Caco-2 (cell line): Measurements from ENCODE around the gene MRPL36. TPM values are rescaled to one million over a fixed set of nuclear protein-coding genes. Genes with fewer than 3 reads are reported as not detected.

Experiments
- BruUV-seq: library from RNA; stranded (reverse); fragments of 400-500 nt; replicated peaks from 2 replicates; lab custom pipeline; 2021; lab: Mats Ljungman, UMichigan
- CTCF ChIA-PET: fragments of 300-600 bp; sonication (Branson Sonifier 250); formaldehyde crosslinking; loops from one replicate; lab custom pipeline; 2022; ENCODE audit warnings: antibody characterized with exemption; lab: Charles Lee
- POLR2A ChIA-PET: fragments of 300-600 bp; sonication (Branson Sonifier 250); formaldehyde crosslinking; loops from one replicate; lab custom pipeline; 2022; ENCODE audit warnings: antibody characterized with exemption; lab: Charles Lee
- DNase-seq, 2 experiments: peaks; one replicate each; pipeline versions ENCODE4 v3.0.0 to v3.0.0-alpha.2; 2020 to 2022
- H3K27me3 ChIP-seq: replicated peaks from 2 replicates; pipeline ENCODE4 v1.6.0; 2011; ENCODE audit warnings: low read length; ENCODE audit not compliant: control insufficient read depth, insufficient read depth
- H3K36me3 ChIP-seq: 2 replicates; pipeline ENCODE4 v1.5.1; 2011; ENCODE audit warnings: low read length; ENCODE audit not compliant: control insufficient read depth, insufficient read depth
- H3K4me1 ChIP-seq: fragments of 250-450 bp; sonication (Bioruptor Pico); 2 replicates; pipeline ENCODE4 v1.5.1; 2020; ENCODE audit warnings: mild to moderate bottlenecking
- H3K4me3 ChIP-seq: 2 replicates; pipeline ENCODE4 v1.5.1; 2011; ENCODE audit warnings: low read depth, mild to moderate bottlenecking, control low read depth, low read length
- H3K9me3 ChIP-seq: fragments of 250-450 bp; sonication (Bioruptor Pico); 2 replicates; pipeline ENCODE4 v1.5.1; 2020; ENCODE audit warnings: mild to moderate bottlenecking, moderate library complexity
- H3K27ac Mint-ChIP-seq: one replicate; pipeline ENCODE4 v1.8.0; 2022; ENCODE audit warnings: mixed read lengths; ENCODE audit not compliant: unreplicated experiment
- H3K27me3 Mint-ChIP-seq: one replicate; pipeline ENCODE4 v1.8.0; 2022; ENCODE audit warnings: mixed read lengths; ENCODE audit not compliant: insufficient read depth, unreplicated experiment
- H3K36me3 Mint-ChIP-seq: one replicate; pipeline ENCODE4 v1.8.0; 2022; ENCODE audit warnings: mild to moderate bottlenecking, mixed read lengths; ENCODE audit not compliant: insufficient read depth, unreplicated experiment
- H3K4me1 Mint-ChIP-seq: one replicate; pipeline ENCODE4 v1.8.0; 2022; ENCODE audit warnings: low read depth, mixed read lengths; ENCODE audit not compliant: unreplicated experiment
- H3K4me3 Mint-ChIP-seq: one replicate; pipeline ENCODE4 v1.8.0; 2022; ENCODE audit warnings: mild to moderate bottlenecking, moderate library complexity, mixed read lengths; ENCODE audit not compliant: unreplicated experiment
- H3K9me3 Mint-ChIP-seq: one replicate; pipeline ENCODE4 v1.8.0; 2022; ENCODE audit warnings: mixed read lengths; ENCODE audit not compliant: unreplicated experiment
- intact Hi-C: fragments of 100-400 bp; cut with micrococcal nuclease; formaldehyde crosslinking; loops from one replicate; pipeline ENCODE4 v1.10.0; 2022; ENCODE audit not compliant: unreplicated experiment
- total RNA-seq: library from RNA; stranded (reverse); gene quantifications from 2 replicates; pipeline ENCODE4 v1.2.3, GENCODE V29; 2022
- TF ChIP-seq, protein P1 (sequence below), 2 experiments: fragments of 200-600 bp in 1 of 2; IDR thresholded peaks; 1 replicate in 1 of 2; 2 replicates in 1 of 2; pipeline versions ENCODE4 v1.5.1 to v1.8.0; 2011 to 2022; ENCODE audit warnings: antibody characterized with exemption in 1 of 2, control low read depth in 1 of 2, inconsistent platforms in 1 of 2, low read depth in 1 of 2, low read length in 1 of 2, mild to moderate bottlenecking in 1 of 2, moderate library complexity in 1 of 2; ENCODE audit not compliant: insufficient read depth in 1 of 2, severe bottlenecking in 1 of 2, unreplicated experiment in 1 of 2

MRPL36 gene
- total RNA-seq, 1 experiment from 2014 or later, result 65.9 TPM

DNA sequence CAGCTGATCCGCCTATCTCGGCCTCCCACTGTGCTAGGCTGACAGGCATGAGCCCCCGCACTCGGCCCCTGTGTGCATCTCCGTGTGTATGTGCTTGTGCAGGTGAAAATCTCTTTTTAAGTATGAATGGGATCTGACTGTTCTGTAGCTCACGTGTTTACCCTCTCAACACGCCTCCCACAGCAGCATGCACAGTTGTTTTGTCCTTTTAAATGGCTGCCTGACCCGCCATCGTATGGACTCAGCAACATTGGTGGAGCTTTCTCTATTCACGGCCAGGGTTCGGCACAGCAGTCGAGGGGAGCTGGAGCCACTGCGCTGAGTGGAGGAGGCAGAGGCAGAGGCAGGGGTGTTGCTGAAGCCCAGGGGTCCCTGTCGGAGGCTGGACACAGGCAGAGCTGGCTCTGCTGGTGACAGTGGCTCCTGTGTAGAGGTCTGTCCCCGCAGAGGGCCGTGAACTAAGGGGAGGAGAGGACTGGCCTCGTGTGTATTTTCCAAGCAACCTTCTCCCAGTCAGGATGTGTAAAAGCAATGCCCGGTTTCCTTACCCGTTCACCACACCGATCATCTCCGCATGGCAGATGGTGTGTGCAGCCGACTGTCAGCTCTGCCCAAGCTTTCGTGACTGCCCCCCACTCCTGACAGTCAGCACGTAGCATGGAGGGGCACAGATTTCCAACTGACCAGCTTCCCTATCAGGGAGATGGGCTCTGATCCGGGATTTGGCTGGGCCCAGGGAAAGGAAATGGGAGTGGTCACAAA is 37.3 kb downstream of the MRPL36 start:
- H3K36me3 Mint-ChIP-seq, result no peaks in the 10 kb centered on the region
- H3K27me3 Mint-ChIP-seq, result peaks cover 11% of the 10 kb centered on the region
- no peak overlapping the region for H3K4me3 ChIP-seq
- ChIA-PET CTCF (no interaction called here), POLR2A (no interaction called here)
- no peaks in the 10 kb centered on the region; the same call in 1 of the 2 replicates for H3K27me3 ChIP-seq
- H3K27ac Mint-ChIP-seq, result no peak overlapping the region
- no peaks in the 10 kb centered on the region for H3K9me3 Mint-ChIP-seq
- no peaks in the 10 kb centered on the region for H3K4me1 Mint-ChIP-seq
- DNase-seq, result no peak
- BruUV-seq, result no TSS peak
- H3K4me3 Mint-ChIP-seq, result no peak overlapping the region
- H3K4me1 ChIP-seq, result no peaks in the 10 kb centered on the region
- intact Hi-C loops, result loop anchor here (10.0 kb wide), 1 partner anchor 252 kb away; no protein-coding TSS in a partner anchor
- no peaks in the 10 kb centered on the region for H3K9me3 ChIP-seq
- TF ChIP-seq, protein P1, sequence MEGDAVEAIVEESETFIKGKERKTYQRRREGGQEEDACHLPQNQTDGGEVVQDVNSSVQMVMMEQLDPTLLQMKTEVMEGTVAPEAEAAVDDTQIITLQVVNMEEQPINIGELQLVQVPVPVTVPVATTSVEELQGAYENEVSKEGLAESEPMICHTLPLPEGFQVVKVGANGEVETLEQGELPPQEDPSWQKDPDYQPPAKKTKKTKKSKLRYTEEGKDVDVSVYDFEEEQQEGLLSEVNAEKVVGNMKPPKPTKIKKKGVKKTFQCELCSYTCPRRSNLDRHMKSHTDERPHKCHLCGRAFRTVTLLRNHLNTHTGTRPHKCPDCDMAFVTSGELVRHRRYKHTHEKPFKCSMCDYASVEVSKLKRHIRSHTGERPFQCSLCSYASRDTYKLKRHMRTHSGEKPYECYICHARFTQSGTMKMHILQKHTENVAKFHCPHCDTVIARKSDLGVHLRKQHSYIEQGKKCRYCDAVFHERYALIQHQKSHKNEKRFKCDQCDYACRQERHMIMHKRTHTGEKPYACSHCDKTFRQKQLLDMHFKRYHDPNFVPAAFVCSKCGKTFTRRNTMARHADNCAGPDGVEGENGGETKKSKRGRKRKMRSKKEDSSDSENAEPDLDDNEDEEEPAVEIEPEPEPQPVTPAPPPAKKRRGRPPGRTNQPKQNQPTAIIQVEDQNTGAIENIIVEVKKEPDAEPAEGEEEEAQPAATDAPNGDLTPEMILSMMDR (IDR thresholded peaks at IDR 0.05; ENCODE audit: insufficient read depth in 1 of 2, low read depth in 1 of 2, low read length in 1 of 2, severe bottlenecking in 1 of 2, unreplicated experiment in 1 of 2), result no peak
- H3K36me3 ChIP-seq, result no peaks in the 10 kb centered on the region

DNA sequence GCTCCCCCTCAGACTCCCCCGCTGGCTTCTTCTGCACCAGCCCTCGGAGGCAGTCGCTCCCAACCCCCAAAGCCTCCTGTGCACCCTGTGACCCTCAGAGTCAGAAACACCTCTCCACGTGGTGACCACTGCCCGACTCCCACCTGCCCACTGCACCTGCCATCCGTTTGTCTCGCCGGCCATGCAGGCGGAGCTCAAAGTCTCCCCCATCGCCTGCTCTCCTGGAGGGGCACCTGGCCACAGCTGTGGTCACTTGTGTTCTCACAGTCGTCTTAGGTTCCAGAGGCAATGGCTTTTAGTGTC is 38.2 kb downstream of the MRPL36 start:
- POLR2A ChIA-PET, result no interaction called here

DNA sequence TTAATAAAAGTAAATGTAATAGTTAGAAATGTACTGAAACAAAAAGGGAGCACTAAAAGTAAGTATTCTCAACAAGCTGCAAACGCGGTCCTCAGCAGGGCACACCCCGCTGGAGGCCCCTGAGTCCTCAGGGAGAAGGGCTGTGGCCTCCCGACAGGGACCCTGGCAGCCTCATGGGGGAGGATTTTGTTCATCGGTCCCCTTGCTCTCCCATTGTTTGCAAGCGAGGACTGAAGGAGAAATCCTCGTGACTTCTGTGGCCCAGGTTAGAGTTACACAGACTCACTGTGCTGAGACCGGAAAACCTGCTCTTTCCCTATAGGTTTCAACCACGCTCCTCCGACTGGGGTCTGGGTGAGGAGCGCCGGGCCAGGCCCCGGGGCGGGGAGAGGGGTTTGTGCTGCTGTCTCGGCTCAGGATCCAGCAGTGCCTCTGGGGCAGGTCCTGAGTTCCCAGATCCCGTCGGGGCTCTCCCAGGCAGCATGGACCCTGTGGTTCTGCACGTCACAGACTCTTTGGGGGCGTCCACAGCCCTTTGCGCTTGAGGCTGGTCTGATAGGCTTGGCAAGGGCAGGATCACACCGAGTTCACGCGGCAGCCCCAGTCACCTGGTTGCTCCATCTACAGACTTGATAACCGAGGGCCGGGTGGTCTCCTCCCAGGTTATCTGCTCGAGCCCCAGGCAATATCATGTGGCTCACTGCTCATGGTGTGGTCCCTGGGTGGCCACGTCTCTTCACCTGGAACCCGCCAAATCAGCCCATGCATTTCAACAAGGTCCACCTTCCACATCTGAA is 38.8 kb downstream of the MRPL36 start:
- Histone ChIP-seq H3K9me3 (no peaks in the 10 kb centered on the region), H3K27me3 (no peaks in the 10 kb centered on the region), H3K4me3 (no peak overlapping the region), H3K4me1 (no peaks in the 10 kb centered on the region), H3K36me3 (no peaks in the 10 kb centered on the region)
- Mint-ChIP-seq H3K36me3 (no peaks in the 10 kb centered on the region), H3K9me3 (no peaks in the 10 kb centered on the region), H3K4me3 (no peak overlapping the region), H3K27ac (no peak overlapping the region), H3K27me3 (peaks cover 11% of the 10 kb centered on the region), H3K4me1 (no peaks in the 10 kb centered on the region)
- BruUV-seq, result no TSS peak
- ChIA-PET POLR2A (no interaction called here), CTCF (no interaction called here)
- TF ChIP-seq, protein P1 (IDR thresholded peaks at IDR 0.05; ENCODE audit: insufficient read depth in 1 of 2, low read depth in 1 of 2, low read length in 1 of 2, severe bottlenecking in 1 of 2, unreplicated experiment in 1 of 2), result no peak
- DNase-seq, result peak in 1 of 2 experiments; percentile 25
- intact Hi-C loops, result loop anchor here (10.0 kb wide), 1 partner anchor 254 kb away; no protein-coding TSS in a partner anchor

More for the DNA sequence above, 38.2 kb downstream of the MRPL36 start:
- H3K9me3 ChIP-seq, result no peaks in the 10 kb centered on the region
- H3K4me3 ChIP-seq, result no peak overlapping the region
- intact Hi-C loops, result loop anchor here (10.0 kb wide), 1 partner anchor 253 kb away; no protein-coding TSS in a partner anchor
- CTCF ChIA-PET, result no interaction called here
- no peaks in the 10 kb centered on the region for H3K27me3 ChIP-seq
- BruUV-seq, result no TSS peak
- Mint-ChIP-seq H3K4me1 (no peaks in the 10 kb centered on the region), H3K36me3 (no peaks in the 10 kb centered on the region), H3K4me3 (no peak overlapping the region), H3K9me3 (no peaks in the 10 kb centered on the region), H3K27ac (no peak overlapping the region), H3K27me3 (peaks cover 11% of the 10 kb centered on the region)
- TF ChIP-seq, protein P1 (IDR thresholded peaks at IDR 0.05; ENCODE audit: insufficient read depth in 1 of 2, low read depth in 1 of 2, low read length in 1 of 2, severe bottlenecking in 1 of 2, unreplicated experiment in 1 of 2), result no peak
- H3K36me3 ChIP-seq, result no peaks in the 10 kb centered on the region
- no peak for DNase-seq
- H3K4me1 ChIP-seq, result no peaks in the 10 kb centered on the region
